SU-DHL-6 (cell line): Measurements from ENCODE around the gene VANGL2.

Experiments
- H2AFZ ChIP-seq: fragments of 200-600 bp; sonication (generic); 2 replicates; pipeline ENCODE4 v1.6.1; 2014; ENCODE audit warnings: low read depth, mild to moderate bottlenecking, moderate library complexity, mixed read lengths, antibody characterized with exemption, low read length; ENCODE audit not compliant: severe bottlenecking
- H3F3A ChIP-seq: fragments of 200-600 bp; shearing (Covaris generic); 2 replicates; pipeline ENCODE4 v1.6.0; 2016; ENCODE audit warnings: antibody characterized with exemption, mild to moderate bottlenecking; ENCODE audit not compliant: insufficient read depth
- H3K27ac ChIP-seq: fragments of 200-600 bp; sonication (generic); 2 replicates; pipeline ENCODE4 v1.5.1; 2016; ENCODE audit warnings: low read depth, mild to moderate bottlenecking, low read length, moderate library complexity, mixed read lengths
- H3K27me3 ChIP-seq: fragments of 200-600 bp; sonication (generic), shearing (Covaris generic); 2 replicates; pipeline ENCODE4 v1.6.0; 2014; ENCODE audit warnings: mild to moderate bottlenecking, low read length
- H3K36me3 ChIP-seq: fragments of 200-600 bp; sonication (generic); 2 replicates; pipeline ENCODE4 v1.6.1; 2014; ENCODE audit warnings: mild to moderate bottlenecking, low read length, mixed read lengths
- H3K4me2 ChIP-seq: fragments of 300-600, 200-600 bp; shearing (Covaris generic), sonication (generic); 2 replicates; pipeline ENCODE4 v1.6.0; 2014; ENCODE audit warnings: low read length, low read depth, mild to moderate bottlenecking; ENCODE audit not compliant: poor library complexity, severe bottlenecking
- H3K4me3 ChIP-seq: fragments of 200-600 bp; sonication (generic); 2 replicates; pipeline ENCODE4 v1.5.1; 2014; ENCODE audit warnings: antibody characterized with exemption, low read length, mild to moderate bottlenecking, mixed read lengths; ENCODE audit not compliant: insufficient read depth, poor library complexity, severe bottlenecking
- H3K79me2 ChIP-seq: fragments of 200-600 bp; sonication (generic); 2 replicates; pipeline ENCODE4 v1.6.1; 2014; ENCODE audit warnings: mild to moderate bottlenecking, low read length, moderate library complexity; ENCODE audit not compliant: insufficient read depth
- H3K9ac ChIP-seq: fragments of 200-600 bp; sonication (generic); 2 replicates; pipeline ENCODE4 v1.7.0; 2014; ENCODE audit warnings: mild to moderate bottlenecking, low read length
- H3K9me2 ChIP-seq: fragments of 200-600 bp; sonication (generic); replicated peaks from 2 replicates; pipeline ENCODE4 v1.6.1; 2014; ENCODE audit warnings: low read length; ENCODE audit not compliant: insufficient read depth
- H3K9me3 ChIP-seq: fragments of 200-600 bp; sonication (generic); 2 replicates; pipeline ENCODE4 v1.6.1; 2014; ENCODE audit warnings: low read length, mixed read lengths; ENCODE audit not compliant: insufficient read depth
- H4K20me1 ChIP-seq: fragments of 200-600 bp; sonication (generic); 2 replicates; pipeline ENCODE4 v1.6.1; 2014; ENCODE audit warnings: low read depth, mild to moderate bottlenecking, antibody characterized with exemption, low read length, moderate library complexity, mixed read lengths
- CTCF ChIP-seq: fragments of 200-600 bp; sonication (generic); IDR thresholded peaks from one replicate; pipeline ENCODE4 v1.5.1; 2017; ENCODE audit warnings: antibody characterized with exemption, mild to moderate bottlenecking, low read length, moderate library complexity; ENCODE audit not compliant: insufficient read depth, poor library complexity, severe bottlenecking
- EZH2phosphoT487 ChIP-seq: fragments of 200-600 bp; sonication (generic), shearing (Covaris generic); conservative IDR thresholded peaks from 2 replicates; pipeline ENCODE4 v1.6.1; 2018; ENCODE audit warnings: mild to moderate bottlenecking, antibody characterized with exemption, low read length, moderate library complexity, mixed read lengths

Gene VANGL2

DNA sequence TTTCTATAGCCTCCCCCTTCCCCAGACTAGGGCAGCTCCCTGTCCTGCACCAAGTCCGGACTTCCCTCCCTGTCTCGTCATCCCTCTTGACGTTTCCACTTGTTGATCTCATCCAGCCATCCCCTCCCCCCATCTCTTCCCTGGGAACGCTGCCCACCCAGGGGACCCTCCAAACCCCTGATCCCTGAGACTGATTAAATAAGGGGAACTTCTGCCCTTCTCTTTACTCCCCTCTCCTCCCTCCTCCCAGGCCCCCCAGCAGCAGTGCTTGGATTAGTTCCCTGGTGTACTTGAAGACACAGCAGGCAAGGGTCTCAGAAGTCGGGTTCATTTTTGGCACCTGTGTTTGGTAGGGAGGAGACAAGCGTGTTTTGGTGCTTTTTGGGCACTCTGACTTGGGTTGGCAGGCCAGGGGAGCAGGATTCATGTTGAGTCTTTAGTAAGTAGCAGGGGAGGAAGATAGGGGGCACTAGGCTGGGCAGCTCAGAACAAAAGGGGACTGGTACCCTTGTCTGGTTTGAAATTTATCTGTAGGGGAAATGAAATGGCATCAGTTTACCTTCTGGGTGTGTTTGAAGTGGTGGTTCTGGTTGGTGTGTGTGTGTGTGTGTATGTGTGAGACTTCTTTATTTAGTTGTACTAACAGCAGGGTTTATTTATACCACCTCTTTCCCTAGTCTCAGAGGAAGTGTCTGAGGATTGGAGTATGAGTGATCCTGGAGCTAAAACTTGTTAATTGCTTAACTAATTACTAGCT lies 11.1 kb downstream of the VANGL2 start:
- no peak overlapping the region for H3K27ac ChIP-seq
- H3K4me3 ChIP-seq = no peak overlapping the region
- H3K9me2 ChIP-seq = no peaks in the 10 kb centered on the region
- H2AFZ ChIP-seq = no peak overlapping the region
- H4K20me1 ChIP-seq = no peaks in the 10 kb centered on the region
- TF ChIP-seq EZH2phosphoT487 = no peak
- no peak overlapping the region for H3K9ac ChIP-seq
- no peaks in the 10 kb centered on the region for H3F3A ChIP-seq
- no peaks in the 10 kb centered on the region for H3K36me3 ChIP-seq
- H3K79me2 ChIP-seq = no peaks in the 10 kb centered on the region
- no peak overlapping the region for H3K4me2 ChIP-seq
- no peaks in the 10 kb centered on the region; the same call in 1 of the 2 replicates for H3K27me3 ChIP-seq
- H3K9me3 ChIP-seq = no peaks in the 10 kb centered on the region

GRCh38 chr1:160412028-160412362 lies 11.6 kb downstream of the VANGL2 start:
- Histone ChIP-seq H3K9me3 (no peaks in the 10 kb centered on the region), H3K9ac (no peak overlapping the region), H4K20me1 (no peaks in the 10 kb centered on the region), H3K27ac (no peak overlapping the region), H3K9me2 (no peaks in the 10 kb centered on the region), H3K4me3 (no peak overlapping the region), H3K27me3 (no peaks in the 10 kb centered on the region), H3K79me2 (no peaks in the 10 kb centered on the region), H3K4me2 (no peak overlapping the region), H2AFZ (no peak overlapping the region), H3F3A (no peaks in the 10 kb centered on the region), H3K36me3 (no peaks in the 10 kb centered on the region)
- TF ChIP-seq CTCF (no peak), EZH2phosphoT487 (no peak)

DNA sequence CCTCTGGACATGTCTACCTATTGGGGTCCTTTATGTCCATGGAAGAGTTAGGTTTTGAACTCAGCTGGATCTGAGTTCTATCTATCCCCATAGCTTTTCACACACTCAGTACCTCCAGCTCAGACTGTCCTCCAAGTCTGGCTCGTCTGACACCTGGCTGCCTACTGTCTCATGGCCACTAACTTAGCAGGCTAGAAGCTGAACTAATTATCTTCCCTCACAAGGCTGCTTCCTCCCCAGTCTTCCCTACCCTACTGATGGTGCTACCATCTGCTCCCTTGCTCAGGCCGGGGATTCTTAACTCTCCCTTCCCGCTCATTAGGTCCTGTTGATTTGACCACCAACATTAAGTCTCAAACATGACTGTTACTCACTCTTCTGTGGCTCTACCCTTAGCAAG lies 13.4 kb downstream of the VANGL2 start:
- no peaks in the 10 kb centered on the region for H3K9me2 ChIP-seq
- H3K9me3 ChIP-seq = no peaks in the 10 kb centered on the region
- H3F3A ChIP-seq = no peaks in the 10 kb centered on the region
- no peak overlapping the region for H2AFZ ChIP-seq
- H3K4me3 ChIP-seq = no peak overlapping the region
- H3K9ac ChIP-seq = no peak overlapping the region
- TF ChIP-seq EZH2phosphoT487 (no peak), CTCF (no peak)
- H3K4me2 ChIP-seq = no peak overlapping the region
- H3K27me3 ChIP-seq = no peaks in the 10 kb centered on the region
- H3K27ac ChIP-seq = no peak overlapping the region
- no peaks in the 10 kb centered on the region for H4K20me1 ChIP-seq
- no peaks in the 10 kb centered on the region for H3K36me3 ChIP-seq
- H3K79me2 ChIP-seq = no peaks in the 10 kb centered on the region

DNA sequence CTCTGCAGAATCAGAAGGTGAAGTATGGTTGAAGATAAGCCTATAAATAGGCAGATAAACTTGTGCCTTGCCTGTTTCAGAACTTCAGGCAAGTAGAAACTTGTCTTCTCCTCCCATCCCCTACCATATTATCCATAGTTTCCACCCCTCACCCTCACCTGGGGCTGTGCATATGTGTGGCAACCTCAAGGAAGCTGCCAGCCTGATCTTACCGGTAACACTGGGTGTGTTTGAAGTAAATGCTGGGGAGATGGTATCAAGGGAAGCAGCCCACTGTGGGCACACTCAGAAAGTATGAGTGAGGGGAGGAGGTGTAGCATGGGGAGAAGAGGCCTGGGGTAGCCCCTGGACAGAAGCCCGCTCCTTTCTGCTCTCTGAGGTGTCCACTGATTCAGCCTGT lies 14.5 kb downstream of the VANGL2 start:
- Histone ChIP-seq H2AFZ (no peak overlapping the region), H3K9me2 (no peaks in the 10 kb centered on the region), H3K4me2 (no peak overlapping the region), H3K27me3 (no peaks in the 10 kb centered on the region), H3K9ac (no peak overlapping the region), H3K9me3 (no peaks in the 10 kb centered on the region), H3K4me3 (no peak overlapping the region), H4K20me1 (no peaks in the 10 kb centered on the region), H3K36me3 (no peaks in the 10 kb centered on the region), H3K79me2 (no peaks in the 10 kb centered on the region), H3F3A (no peaks in the 10 kb centered on the region), H3K27ac (no peak overlapping the region)
- TF ChIP-seq CTCF = no peak
- TF ChIP-seq EZH2phosphoT487 = no peak
